T-cell (primary cell): ENCODE data around the gene HECW1. TPM values are rescaled to one million over a fixed set of nuclear protein-coding genes. Genes with fewer than 3 reads are reported as not detected.
"Not testable (repeated sequence)": the region's sequence is repeated elsewhere in the genome, so short reads cannot be mapped to it uniquely, and the experiment has no call there.

Experiments
- ATAC-seq, 4 experiments: fragments of 200-7000 bp in 3 of 4; fragments of 150-1000 bp in 1 of 4; cut with Tn5 transposase; replicated peaks in 1 of 4; 1 replicate in 3 of 4; 2 replicates in 1 of 4; pipeline ENCODE4 v1.10.0; 2021; ENCODE audit warnings: moderate library complexity in 3 of 4, mild to moderate bottlenecking in 2 of 4, moderate number of reproducible peaks in 1 of 4
- CTCF ChIA-PET, 2 donors: fragments of 300-600 bp; sonication (Branson Sonifier 250); formaldehyde crosslinking; loops; one replicate each; lab custom pipeline; 2022; ENCODE audit warnings: antibody characterized with exemption in 2 of 2; lab: Charles Lee
- POLR2A ChIA-PET, 2 donors: fragments of 300-600 bp; sonication (Branson Sonifier 250); formaldehyde crosslinking; loops; one replicate each; lab custom pipeline; 2022; ENCODE audit warnings: antibody characterized with exemption in 2 of 2; lab: Charles Lee
- DNase-seq, 35 experiments: peaks; one replicate each; pipeline versions ENCODE4 v3.0.0 to v3.0.0-alpha.2; 2013 to 2023
- H3K27ac ChIP-seq: one replicate; pipeline ENCODE4 v1.5.1; 2013; ENCODE audit warnings: low read length
- H3K27me3 ChIP-seq, 2 experiments: replicated peaks in 1 of 2; 1 replicate in 1 of 2; 2 replicates in 1 of 2; pipeline versions ENCODE4 v1.6.1 to v1.7.0; 2013; ENCODE audit warnings: low read length in 1 of 2, mixed read lengths in 1 of 2; ENCODE audit not compliant: control insufficient read depth in 2 of 2, insufficient read depth in 2 of 2; ENCODE audit errors: extremely low read depth in 1 of 2
- H3K36me3 ChIP-seq, 2 donors: 1 replicate in 1 of 2; 2 replicates in 1 of 2; pipeline versions ENCODE4 v1.6.1 to v1.7.0; 2013; ENCODE audit warnings: low read length in 1 of 2; ENCODE audit not compliant: control insufficient read depth in 2 of 2, insufficient read depth in 1 of 2; ENCODE audit errors: extremely low read depth in 1 of 2
- H3K4me1 ChIP-seq, 2 experiments: 1 replicate in 1 of 2; 2 replicates in 1 of 2; pipeline versions ENCODE4 v1.6.1 to v1.7.0; 2013; ENCODE audit warnings: low read length in 2 of 2, mixed read lengths in 1 of 2; ENCODE audit not compliant: insufficient read depth in 2 of 2, control insufficient read depth in 1 of 2; ENCODE audit errors: extremely low read depth in 1 of 2
- H3K4me3 ChIP-seq, 2 donors: 1 replicate in 1 of 2; 2 replicates in 1 of 2; pipeline versions ENCODE4 v1.5.1 to v1.7.0; 2013; ENCODE audit warnings: mild to moderate bottlenecking in 2 of 2, low read length in 1 of 2, moderate library complexity in 1 of 2; ENCODE audit not compliant: control insufficient read depth in 1 of 2; ENCODE audit errors: extremely low read depth in 1 of 2
- H3K9me3 ChIP-seq: 2 replicates; pipeline ENCODE4 v1.7.0; 2013
- H3K27ac Mint-ChIP-seq, 2 donors: one replicate each; pipeline ENCODE4 v1.8.0; 2020 to 2021; ENCODE audit warnings: mild to moderate bottlenecking in 2 of 2, mixed read lengths in 2 of 2
- H3K27me3 Mint-ChIP-seq, 2 donors: one replicate each; pipeline ENCODE4 v1.8.0; 2021 to 2022; ENCODE audit warnings: mixed read lengths in 2 of 2
- H3K36me3 Mint-ChIP-seq: one replicate; pipeline ENCODE4 v1.8.0; 2021; ENCODE audit warnings: mixed read lengths
- H3K4me1 Mint-ChIP-seq, 3 donors: one replicate each; pipeline ENCODE4 v1.8.0; 2020 to 2022; ENCODE audit warnings: mixed read lengths in 3 of 3, mild to moderate bottlenecking in 1 of 3
- H3K4me3 Mint-ChIP-seq, 3 donors: one replicate each; pipeline ENCODE4 v1.8.0; 2020 to 2022; ENCODE audit warnings: mild to moderate bottlenecking in 3 of 3, mixed read lengths in 3 of 3, moderate library complexity in 3 of 3
- H3K9me3 Mint-ChIP-seq, 3 donors: one replicate each; pipeline ENCODE4 v1.8.0; 2020 to 2022; ENCODE audit warnings: mixed read lengths in 3 of 3
- WGBS: methylation state at CpG from one replicate; pipeline ENCODE4 v1.1.5; 2013; ENCODE audit warnings: missing lambda C conversion rate; ENCODE audit not compliant: insufficient coverage; 5-methylcytosine and 5-hydroxymethylcytosine counted together
- total RNA-seq, 35 experiments: library from RNA in 6 of 35; stranded (reverse) in 6 of 35; fragments of 120-200 nt in 1 of 35; gene quantifications; one replicate each; pipeline versions ENCODE4 v1.2.1 to v1.2.4 and lab custom pipeline; 2013 to 2026

The HECW1 gene
- total RNA-seq, 5 donors from 2014 or later (not counting 1 experiment from before 2014, with no cell fraction given): not detected

DNA sequence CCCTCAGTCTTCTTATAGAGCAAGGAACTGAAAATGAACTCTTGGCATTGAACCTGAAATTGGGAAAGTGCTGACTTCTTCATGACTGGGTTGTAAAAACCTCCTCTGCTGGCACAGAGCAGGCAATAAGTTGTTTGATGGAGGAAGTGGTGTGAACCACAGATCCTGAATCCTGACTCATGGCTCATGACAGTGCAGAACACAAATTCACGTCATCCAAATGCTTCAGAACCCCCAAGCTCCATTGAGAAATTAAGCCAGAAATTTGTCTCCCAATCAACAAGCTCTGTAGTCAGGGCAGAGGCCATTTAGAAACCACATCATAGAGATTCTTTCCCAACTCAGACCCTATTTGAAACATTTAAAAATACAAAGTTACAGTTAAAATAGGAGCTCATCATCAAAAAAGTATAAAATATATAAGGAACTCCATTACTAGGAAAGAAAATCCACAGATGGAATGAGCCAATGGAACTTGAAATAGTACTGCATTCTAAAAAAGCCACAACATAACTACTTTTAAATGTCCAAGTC is 460.1 kb downstream of the HECW1 start:
- CTCF ChIA-PET: interaction anchor here (0.6 to 2.1 kb wide), 7 partner anchors 10 to 276 kb away, joined by 3 to 14 read pairs (median 4); partner anchors contain the start of gene STK17A (in 1 of the 2)
- Mint-ChIP-seq H3K4me3 (no peak overlapping the region), H3K27me3 (no peaks in the 10 kb centered on the region), H3K9me3 (no peaks in the 10 kb centered on the region), H3K36me3 (no peaks in the 10 kb centered on the region), H3K4me1 (peaks cover 2 to 7% (median 6%) of the 10 kb centered on the region in 3 donors), H3K27ac (peak overlapping the region in 1 of 2 donors; percentile 8)
- Histone ChIP-seq H3K4me3 (no peak overlapping the region), H3K36me3 (no peaks in the 10 kb centered on the region), H3K27ac (no peak overlapping the region), H3K9me3 (no peaks in the 10 kb centered on the region), H3K4me1 (peaks cover 0 to 2% of the 10 kb centered on the region in 2 experiments), H3K27me3 (no peaks in the 10 kb centered on the region)
- DNase-seq (peak in 4 of 35 experiments; percentile 10 to 35 (median 24)), ATAC-seq (peak; percentile 74 to 89 (median 80))
- POLR2A ChIA-PET: interaction anchor here (0.6 to 1.6 kb wide), 4 partner anchors 10 to 161 kb away, joined by 4 to 7 read pairs (median 4); partner anchors contain the start of gene STK17A (in 1 of the 2)
- WGBS: no CpG with 5 or more reads among the region's 1 CpG

DNA sequence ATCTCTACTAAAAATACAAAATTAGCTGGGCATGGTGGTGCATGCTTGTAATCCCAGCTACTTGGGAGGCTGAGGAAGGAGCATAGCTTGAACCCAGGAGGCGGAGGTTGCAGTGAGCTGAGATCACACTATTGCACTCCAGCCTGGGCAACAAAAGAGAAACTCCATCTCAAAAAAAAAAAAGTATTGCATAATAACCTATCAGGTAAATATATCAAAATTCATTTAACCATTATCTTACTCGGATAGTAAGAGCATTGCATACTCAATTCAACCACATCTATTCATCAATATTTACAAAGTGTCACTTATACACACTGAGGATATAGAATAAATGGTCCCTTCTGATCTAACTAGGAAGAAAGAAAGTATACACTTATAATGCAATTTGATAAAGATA is 461.4 kb downstream of the HECW1 start:
- ChIA-PET POLR2A (interaction anchor here (0.6 to 1.6 kb wide), 2 partner anchors 9 to 141 kb away, joined by 7 read pairs; partner anchors contain the start of gene STK17A (in 1 of the 2)), CTCF (interaction anchor here in 1 of 2 donors (1.2 kb wide), 1 partner anchor 8 kb away, joined by 4 read pairs; no protein-coding TSS in a partner anchor)
- H3K4me3 Mint-ChIP-seq, H3K27ac Mint-ChIP-seq, H3K4me3 ChIP-seq, ATAC-seq, H3K36me3 ChIP-seq, H3K27ac ChIP-seq, H3K9me3 Mint-ChIP-seq, H3K9me3 ChIP-seq, H3K27me3 Mint-ChIP-seq, H3K27me3 ChIP-seq, H3K4me1 Mint-ChIP-seq, H3K36me3 Mint-ChIP-seq, H3K4me1 ChIP-seq, DNase-seq: not testable (repeated sequence)
- WGBS: no CpG with 5 or more reads among the region's 2 CpGs

DNA sequence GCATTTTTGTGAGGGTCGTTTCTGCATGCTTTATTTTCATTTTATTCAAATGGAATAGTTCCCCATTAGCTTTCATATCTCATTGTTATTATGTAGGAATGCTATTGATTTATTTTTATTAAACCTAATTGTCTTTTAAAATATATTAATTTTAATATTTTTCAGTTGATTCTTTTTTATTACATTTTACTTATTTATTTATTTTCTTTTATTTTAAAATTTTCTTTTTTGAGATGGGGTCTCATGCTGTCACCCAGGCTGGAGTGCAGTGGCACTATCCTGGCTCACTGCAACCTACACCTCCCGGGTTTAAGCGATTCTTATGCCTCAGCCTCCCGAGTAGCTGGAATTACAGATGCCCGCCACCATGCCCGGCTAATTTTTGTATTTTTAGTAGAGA is 463.1 kb downstream of the HECW1 start:
- no peaks in the 10 kb centered on the region for H3K9me3 ChIP-seq
- H3K4me3 ChIP-seq: no peak overlapping the region
- Mint-ChIP-seq H3K27me3 (no peaks in the 10 kb centered on the region), H3K4me1 (peaks cover 5 to 7% (median 5%) of the 10 kb centered on the region in 3 donors), H3K4me3 (no peak overlapping the region), H3K36me3 (no peaks in the 10 kb centered on the region), H3K27ac (no peak overlapping the region), H3K9me3 (no peaks in the 10 kb centered on the region)
- ATAC-seq (no peak), DNase-seq (no peak)
- H3K4me1 ChIP-seq: peaks cover 0 to 2% of the 10 kb centered on the region in 2 experiments
- no CpG with 5 or more reads among the region's 6 CpGs for WGBS
- ChIA-PET POLR2A (interaction anchor here in 1 of 2 donors (0.6 kb wide), 1 partner anchor 38 kb away, joined by 3 read pairs; no protein-coding TSS in a partner anchor), CTCF (interaction anchor here (0.7 to 1.7 kb wide), 5 partner anchors 27 to 147 kb away, joined by 3 to 6 read pairs (median 4); no protein-coding TSS in a partner anchor)
- no peaks in the 10 kb centered on the region for H3K27me3 ChIP-seq
- H3K27ac ChIP-seq: no peak overlapping the region
- no peaks in the 10 kb centered on the region for H3K36me3 ChIP-seq

DNA sequence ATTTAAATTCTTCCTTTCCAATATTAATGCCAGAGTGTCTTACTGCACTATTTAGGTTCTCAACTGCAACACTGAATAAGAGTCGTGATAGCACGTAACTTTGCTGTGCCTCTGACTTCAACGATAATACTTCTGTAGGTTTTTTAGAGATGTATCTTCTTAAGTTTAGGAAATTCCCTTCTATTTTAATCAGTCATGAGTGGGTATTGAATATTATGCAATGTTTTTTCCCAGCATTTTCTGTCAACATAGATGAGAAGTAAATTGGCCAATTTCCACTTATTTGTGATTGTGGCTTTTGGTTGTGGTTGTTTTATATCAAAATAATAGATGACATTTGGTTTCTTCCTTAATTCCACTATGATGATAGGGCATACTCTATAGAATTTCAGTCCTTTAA is 463.8 kb downstream of the HECW1 start:
- Histone ChIP-seq H3K27me3 (no peaks in the 10 kb centered on the region), H3K4me3 (no peak overlapping the region), H3K36me3 (no peaks in the 10 kb centered on the region), H3K9me3 (no peaks in the 10 kb centered on the region), H3K4me1 (peaks cover 0 to 2% of the 10 kb centered on the region in 2 experiments), H3K27ac (no peak overlapping the region)
- DNase-seq (no peak), ATAC-seq (no peak)
- H3K36me3 Mint-ChIP-seq: no peaks in the 10 kb centered on the region
- H3K4me3 Mint-ChIP-seq: no peak overlapping the region
- WGBS: no CpG with 5 or more reads among the region's 3 CpGs
- peaks cover 0 to 2% of the 10 kb centered on the region in 2 donors for H3K27me3 Mint-ChIP-seq
- no peaks in the 10 kb centered on the region for H3K9me3 Mint-ChIP-seq
- CTCF ChIA-PET: interaction anchor here in 1 of 2 donors (0.7 kb wide), 1 partner anchor 146 kb away, joined by 3 read pairs; no protein-coding TSS in a partner anchor
- H3K27ac Mint-ChIP-seq: no peak overlapping the region
- H3K4me1 Mint-ChIP-seq: peaks cover 5 to 7% (median 5%) of the 10 kb centered on the region in 3 donors
- POLR2A ChIA-PET: no interaction called here

DNA sequence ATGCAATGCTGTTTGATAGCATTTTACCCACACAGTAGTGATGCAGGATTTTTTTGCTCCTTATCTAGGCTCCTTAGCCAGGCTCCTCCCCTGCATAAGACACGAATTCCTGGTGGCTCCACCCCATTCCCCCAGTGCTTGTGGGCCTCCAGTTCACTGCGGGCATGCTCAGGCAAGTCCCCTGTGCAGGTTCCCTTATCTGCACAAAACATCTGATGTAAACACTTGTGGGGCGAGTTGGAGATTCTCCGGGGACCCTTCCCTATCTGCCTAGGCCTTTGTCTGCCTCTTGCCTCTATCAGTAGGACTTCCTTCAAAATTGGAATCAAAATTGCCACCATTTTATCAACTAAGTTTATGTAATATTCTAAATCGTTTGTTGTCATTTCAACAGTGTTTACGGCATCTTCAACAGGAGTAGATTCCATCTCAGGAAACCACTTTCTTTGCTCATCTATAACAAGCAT is 465.1 kb downstream of the HECW1 start:
- peaks cover 5 to 15% (median 11%) of the 10 kb centered on the region in 3 donors for H3K4me1 Mint-ChIP-seq
- ChIA-PET CTCF (interaction anchor here (1.5 to 2.0 kb wide), 2 partner anchors 122 to 123 kb away, joined by 11 to 18 read pairs; no protein-coding TSS in a partner anchor), POLR2A (no interaction called here)
- no peak overlapping the region for H3K27ac Mint-ChIP-seq
- no peaks in the 10 kb centered on the region for H3K36me3 Mint-ChIP-seq
- H3K4me1 ChIP-seq: peaks cover under 1 to 3% of the 10 kb centered on the region in 2 experiments
- no peaks in the 10 kb centered on the region for H3K36me3 ChIP-seq
- peaks cover 0 to 3% of the 10 kb centered on the region in 2 donors for H3K27me3 Mint-ChIP-seq
- H3K4me3 Mint-ChIP-seq: no peak overlapping the region
- no peaks in the 10 kb centered on the region for H3K27me3 ChIP-seq
- 46% methylated on average over 3 of the region's 6 CpGs for WGBS
- ATAC-seq: no peak
- H3K4me3 ChIP-seq: no peak overlapping the region
- H3K27ac ChIP-seq: no peak overlapping the region
- no peaks in the 10 kb centered on the region for H3K9me3 ChIP-seq
- no peaks in the 10 kb centered on the region for H3K9me3 Mint-ChIP-seq
- no peak for DNase-seq
